Gastrocnemius medialis (tissue), 4 donors: Measurements from ENCODE around the gene CACNB4. TPM values are rescaled to one million over a fixed set of nuclear protein-coding genes. Genes with fewer than 3 reads are reported as not detected.

ENCODE experiments used
- ATAC-seq, 2 donors: fragments of 150-250 bp; one replicate each; pipeline ENCODE4 v1.9.1; 2016
- DNase-seq, 2 donors: peaks; one replicate each; pipeline ENCODE4 v3.0.0-alpha.2; 2019
- H3K27ac ChIP-seq, 4 donors: fragments of 200-600 bp; sonication (generic); 1 replicate in 1 of 4; 2 replicates in 3 of 4; pipeline ENCODE4 v1.5.1; 2016 to 2018; ENCODE audit warnings: mild to moderate bottlenecking in 2 of 4, moderate library complexity in 1 of 4
- H3K27me3 ChIP-seq, 3 donors: fragments of 200-600 bp; sonication (generic) in 2 of 3; 1 replicate in 1 of 3; 2 replicates in 2 of 3; pipeline versions ENCODE4 v1.5.1 to v1.6.0; 2016 to 2019; ENCODE audit warnings: mild to moderate bottlenecking in 1 of 3, moderate library complexity in 1 of 3
- H3K36me3 ChIP-seq, 2 donors: fragments of 200-600 bp; sonication (generic) in 1 of 2; one replicate each; pipeline ENCODE4 v1.5.1; 2017 to 2018
- H3K4me1 ChIP-seq, 2 donors: fragments of 200-600 bp; sonication (generic) in 1 of 2; one replicate each; pipeline ENCODE4 v1.5.1; 2016 to 2017; ENCODE audit warnings: mild to moderate bottlenecking in 2 of 2
- H3K4me3 ChIP-seq, 4 donors: fragments of 200-600 bp; sonication (generic) in 3 of 4; 1 replicate in 1 of 4; 2 replicates in 3 of 4; pipeline ENCODE4 v1.5.1; 2016 to 2019; ENCODE audit warnings: mild to moderate bottlenecking in 2 of 4
- H3K9me3 ChIP-seq, 3 donors: fragments of 200-600 bp; sonication (generic) in 2 of 3; 1 replicate in 1 of 3; 2 replicates in 2 of 3; pipeline ENCODE4 v1.5.1; 2016 to 2019
- POLR2A ChIP-seq, 2 donors: fragments of 450-650 bp; IDR thresholded peaks; one replicate each; pipeline ENCODE4 v1.6.1; 2017; ENCODE audit warnings: antibody characterized with exemption in 2 of 2, mild to moderate bottlenecking in 2 of 2, moderate library complexity in 2 of 2
- in situ Hi-C, 4 donors: fragments of 200-750 bp; cut with MboI; loops; one replicate each; pipeline versions ENCODE4 v1.15.0 to v1.8.0; 2017; ENCODE audit warnings: low sequenced_read_pairs in 4 of 4
- intact Hi-C: fragments of 100-400 bp; cut with DNase I; formaldehyde crosslinking; loops from one replicate; pipeline ENCODE4 v1.15.1; 2023; ENCODE audit warnings: low total_unique reads
- total RNA-seq, 4 donors: library from RNA; depleted of rRNA; stranded (reverse); fragments of >200 nt; gene quantifications; one replicate each; pipeline versions ENCODE4 v1.1.0 to v1.2.3, GENCODE V29; 2016
- TF ChIP-seq, protein P1 (sequence below), 5 experiments: fragments of 450-650 bp in 3 of 5; fragments of 200-600 bp in 2 of 5; sonication (generic) in 2 of 5; IDR thresholded peaks in 4 of 5; conservative IDR thresholded peaks in 1 of 5; 1 replicate in 4 of 5; 2 replicates in 1 of 5; pipeline ENCODE4 v1.5.1; 2016 to 2019; ENCODE audit warnings: antibody characterized with exemption in 5 of 5, mild to moderate bottlenecking in 3 of 5, moderate library complexity in 3 of 5

Gene CACNB4
- total RNA-seq, 4 donors from 2014 or later, result 0.04 to 0.56 (median 0.36) TPM

DNA sequence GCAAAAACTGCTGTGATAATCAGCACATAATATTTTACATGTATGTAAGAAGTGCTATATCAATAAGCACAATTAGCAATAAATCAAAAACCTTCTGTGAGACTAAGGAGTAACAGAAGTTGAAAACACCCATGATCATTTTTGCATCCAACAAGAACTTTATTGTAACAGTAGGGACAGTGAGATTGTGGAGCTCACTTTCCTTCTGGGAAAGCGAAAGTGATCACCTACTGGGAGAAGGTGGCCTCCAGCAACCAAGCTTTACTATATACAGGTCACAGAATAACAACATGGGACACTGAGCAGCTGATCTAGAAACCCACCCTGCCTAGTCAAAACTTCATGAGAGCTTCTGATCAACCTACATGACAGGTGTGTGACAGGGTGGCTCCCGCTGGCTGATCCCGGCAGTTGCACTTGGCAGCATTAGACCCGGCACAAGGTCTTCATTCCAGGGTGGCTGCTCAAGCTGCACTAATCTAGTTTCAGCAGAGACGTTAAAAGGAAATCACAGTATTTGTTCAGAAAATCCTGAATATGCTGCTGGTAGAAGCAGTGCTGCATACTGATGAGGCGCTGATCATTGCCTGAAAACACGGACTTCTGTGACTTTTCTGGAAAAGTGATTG lies 207.2 kb downstream of the CACNB4 start:
- no peaks in the 10 kb centered on the region for H3K36me3 ChIP-seq
- H3K4me3 ChIP-seq, result peak overlapping the region; percentile 14 to 56 (median 26)
- DNase-seq (peak; percentile 19 to 44), ATAC-seq (peak; percentile 76 to 86)
- intact Hi-C loops, result no loop called here
- H3K9me3 ChIP-seq, result peaks cover 0 to 7% (median 0%) of the 10 kb centered on the region in 3 donors
- H3K27me3 ChIP-seq, result no peaks in the 10 kb centered on the region
- no peak overlapping the region for H3K27ac ChIP-seq
- no peak for TF ChIP-seq POLR2A (IDR thresholded peaks at IDR 0.05)
- TF ChIP-seq, protein P1, sequence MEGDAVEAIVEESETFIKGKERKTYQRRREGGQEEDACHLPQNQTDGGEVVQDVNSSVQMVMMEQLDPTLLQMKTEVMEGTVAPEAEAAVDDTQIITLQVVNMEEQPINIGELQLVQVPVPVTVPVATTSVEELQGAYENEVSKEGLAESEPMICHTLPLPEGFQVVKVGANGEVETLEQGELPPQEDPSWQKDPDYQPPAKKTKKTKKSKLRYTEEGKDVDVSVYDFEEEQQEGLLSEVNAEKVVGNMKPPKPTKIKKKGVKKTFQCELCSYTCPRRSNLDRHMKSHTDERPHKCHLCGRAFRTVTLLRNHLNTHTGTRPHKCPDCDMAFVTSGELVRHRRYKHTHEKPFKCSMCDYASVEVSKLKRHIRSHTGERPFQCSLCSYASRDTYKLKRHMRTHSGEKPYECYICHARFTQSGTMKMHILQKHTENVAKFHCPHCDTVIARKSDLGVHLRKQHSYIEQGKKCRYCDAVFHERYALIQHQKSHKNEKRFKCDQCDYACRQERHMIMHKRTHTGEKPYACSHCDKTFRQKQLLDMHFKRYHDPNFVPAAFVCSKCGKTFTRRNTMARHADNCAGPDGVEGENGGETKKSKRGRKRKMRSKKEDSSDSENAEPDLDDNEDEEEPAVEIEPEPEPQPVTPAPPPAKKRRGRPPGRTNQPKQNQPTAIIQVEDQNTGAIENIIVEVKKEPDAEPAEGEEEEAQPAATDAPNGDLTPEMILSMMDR (IDR thresholded peaks at IDR 0.05 in 4 of 5, conservative IDR thresholded peaks at IDR 0.05 in 1 of 5), result no peak
- in situ Hi-C loops, result no loop called here
- H3K4me1 ChIP-seq, result peaks cover 0 to 13% of the 10 kb centered on the region in 2 donors

DNA sequence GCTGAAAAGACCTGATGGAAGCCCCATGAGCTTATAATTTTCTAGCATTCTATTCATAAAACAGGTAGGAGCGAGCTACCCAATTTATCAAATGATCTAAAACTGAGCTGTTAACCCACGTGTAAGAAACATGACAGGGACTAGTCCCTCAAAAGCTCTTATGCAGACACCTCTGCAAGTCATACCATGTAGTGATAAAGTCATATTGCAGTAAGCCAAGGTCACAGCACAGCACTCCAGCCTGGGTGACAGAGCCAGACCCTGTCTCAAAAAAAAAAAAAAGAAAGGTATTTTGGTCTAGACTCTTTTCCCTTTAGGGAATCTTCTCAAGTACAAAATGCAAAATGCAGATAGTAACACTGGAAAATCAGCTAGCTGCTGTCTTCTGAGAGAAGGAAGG lies 211.7 kb downstream of the CACNB4 start:
- ATAC-seq (no peak), DNase-seq (no peak)
- in situ Hi-C loops, result no loop called here
- Histone ChIP-seq H3K27me3 (no peaks in the 10 kb centered on the region), H3K4me1 (peaks cover 0 to 11% of the 10 kb centered on the region in 2 donors), H3K27ac (no peak overlapping the region), H3K36me3 (no peaks in the 10 kb centered on the region), H3K4me3 (no peak overlapping the region), H3K9me3 (no peaks in the 10 kb centered on the region)
- TF ChIP-seq, protein P1 (IDR thresholded peaks at IDR 0.05 in 4 of 5, conservative IDR thresholded peaks at IDR 0.05 in 1 of 5), result no peak
- TF ChIP-seq POLR2A (IDR thresholded peaks at IDR 0.05), result no peak
- intact Hi-C loops, result no loop called here

DNA sequence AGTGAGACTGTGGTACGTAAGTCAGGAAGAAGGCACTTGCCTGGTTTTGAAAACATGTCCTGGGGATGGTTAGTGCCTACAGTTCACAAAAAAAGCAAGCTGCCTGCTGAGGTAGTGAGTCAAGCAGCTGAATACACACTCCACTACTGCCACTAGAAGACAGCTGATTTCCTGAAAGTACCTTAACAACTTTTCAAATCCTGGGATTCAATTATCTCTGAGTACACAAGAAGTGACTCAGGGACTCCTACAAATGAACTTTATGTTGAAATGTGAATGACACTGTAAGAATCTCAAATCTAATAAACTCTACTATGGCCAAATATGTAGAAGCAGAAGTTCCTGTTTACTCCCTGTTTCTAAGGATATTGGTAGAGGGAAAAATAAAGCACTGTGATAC lies 212.6 kb downstream of the CACNB4 start:
- Histone ChIP-seq H3K4me1 (peaks cover 0 to 2% of the 10 kb centered on the region in 2 donors), H3K36me3 (no peaks in the 10 kb centered on the region), H3K9me3 (no peaks in the 10 kb centered on the region), H3K27me3 (no peaks in the 10 kb centered on the region), H3K27ac (no peak overlapping the region), H3K4me3 (no peak overlapping the region)
- intact Hi-C loops, result no loop called here
- in situ Hi-C loops, result no loop called here
- DNase-seq (no peak), ATAC-seq (no peak)
- TF ChIP-seq POLR2A (IDR thresholded peaks at IDR 0.05), result no peak
- TF ChIP-seq, protein P1 (IDR thresholded peaks at IDR 0.05 in 4 of 5, conservative IDR thresholded peaks at IDR 0.05 in 1 of 5), result no peak

DNA sequence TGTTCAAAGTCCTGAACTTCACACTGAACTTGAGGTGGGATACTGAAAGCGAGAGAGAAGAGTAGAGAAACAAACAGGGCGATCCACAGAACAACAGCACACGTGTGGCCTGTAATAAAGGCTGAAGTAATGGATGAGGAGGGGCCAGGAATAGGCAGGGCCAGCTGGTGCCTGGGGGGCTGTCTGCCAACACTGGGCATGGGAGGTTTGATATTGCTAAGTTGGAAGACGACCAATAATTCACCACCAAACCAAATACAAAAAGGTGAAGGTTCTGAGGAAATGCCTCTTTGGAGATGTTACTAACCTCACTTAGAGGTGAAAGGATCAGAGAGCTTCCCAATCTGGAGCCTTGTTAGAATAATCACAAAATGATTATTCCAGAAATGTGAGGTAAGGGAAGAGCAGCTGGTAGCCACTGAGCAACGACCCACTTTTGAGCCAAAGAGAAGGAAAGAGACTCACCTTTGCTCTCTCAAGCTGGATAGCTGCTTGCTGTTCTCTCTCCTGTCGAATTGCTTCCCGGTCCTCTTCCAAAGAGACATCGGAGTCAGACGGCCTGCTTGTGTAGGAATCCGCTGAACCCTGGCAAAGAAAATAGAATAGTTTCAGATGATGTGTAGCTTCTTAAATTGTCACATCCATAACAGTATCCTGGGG lies 215.9 kb downstream of the CACNB4 start:
- in situ Hi-C loops, result no loop called here
- H3K36me3 ChIP-seq, result no peaks in the 10 kb centered on the region

More for the DNA sequence above, 215.9 kb downstream of the CACNB4 start:
- no peak overlapping the region for H3K4me3 ChIP-seq
- no peak overlapping the region for H3K27ac ChIP-seq
- TF ChIP-seq POLR2A (IDR thresholded peaks at IDR 0.05), result no peak
- TF ChIP-seq, protein P1 (IDR thresholded peaks at IDR 0.05 in 4 of 5, conservative IDR thresholded peaks at IDR 0.05 in 1 of 5), result no peak
- no peak for ATAC-seq
- no peaks in the 10 kb centered on the region for H3K27me3 ChIP-seq
- peaks cover 5 to 8% of the 10 kb centered on the region in 2 donors for H3K4me1 ChIP-seq
- no peaks in the 10 kb centered on the region for H3K9me3 ChIP-seq
- no peak for DNase-seq
- intact Hi-C loops, result no loop called here
